GM21737 (cell line): ENCODE measurements around the gene PALD1.

Source experiments
- ATAC-seq: cut with Tn5 transposase; IDR thresholded peaks from one replicate; pipeline ENCODE4 v1.9.1; 2021; ENCODE audit warnings: mild to moderate bottlenecking, moderate library complexity; ENCODE audit not compliant: unreplicated experiment

Gene PALD1

GRCh38 chr10:70457759-70458305, 20.7 kb upstream of the PALD1 start:
- ATAC-seq = no peak

GRCh38 chr10:70458329-70459060, 20.1 kb upstream of the PALD1 start:
- no peak for ATAC-seq

- no peak for ATAC-seq
Measured at GRCh38 chr10:70459061-70459773, 19.4 kb upstream of the PALD1 start.

- ATAC-seq = no peak
Measured at GRCh38 chr10:70459774-70460490, 18.6 kb upstream of the PALD1 start.

GRCh38 chr10:70461397-70462348, 16.9 kb upstream of the PALD1 start:
- no peak for ATAC-seq

GRCh38 chr10:70462349-70462984, 16.1 kb upstream of the PALD1 start:
- no peak for ATAC-seq

GRCh38 chr10:70465278-70465677, 13.3 kb upstream of the PALD1 start:
- no peak for ATAC-seq

GRCh38 chr10:70465832-70466231, 12.7 kb upstream of the PALD1 start:
- ATAC-seq = no peak

GRCh38 chr10:70466951-70467350, 11.6 kb upstream of the PALD1 start:
- ATAC-seq = no peak

GRCh38 chr10:70472799-70473454, 5.6 kb upstream of the PALD1 start:
- no peak for ATAC-seq

- no peak for ATAC-seq
Measured at GRCh38 chr10:70474780-70475179, 3.8 kb upstream of the PALD1 start.

- no peak for ATAC-seq
Measured at GRCh38 chr10:70475661-70476060, 2.9 kb upstream of the PALD1 start.

- ATAC-seq = no peak
Measured at GRCh38 chr10:70476249-70477035, 2.1 kb upstream of the PALD1 start.

GRCh38 chr10:70477661-70478162, 855 bp upstream of the PALD1 start:
- no peak for ATAC-seq

GRCh38 chr10:70479165-70479581, 606 bp downstream of the PALD1 start:
- ATAC-seq = no peak

- no peak for ATAC-seq
Measured at GRCh38 chr10:70479626-70480238, 1.2 kb downstream of the PALD1 start.

- ATAC-seq = no peak
Measured at GRCh38 chr10:70480239-70480861, 1.8 kb downstream of the PALD1 start.

GRCh38 chr10:70481105-70481504, 2.5 kb downstream of the PALD1 start:
- ATAC-seq = no peak
